Loucy (cell line): ENCODE results near the gene SIGLEC12.

ENCODE experiments used
- H2AFZ ChIP-seq: fragments of 200-600 bp; sonication (generic); 2 replicates; pipeline ENCODE4 v1.6.0; 2016; ENCODE audit warnings: antibody characterized with exemption, mild to moderate bottlenecking, low read length, moderate library complexity
- H3F3A ChIP-seq: fragments of 200-600 bp; 2 replicates; pipeline ENCODE4 v1.6.0; 2016; ENCODE audit warnings: antibody characterized with exemption, low read depth, mild to moderate bottlenecking
- H3K27me3 ChIP-seq: fragments of 200-600 bp; sonication (generic); 2 replicates; pipeline ENCODE4 v1.6.1; 2014; ENCODE audit warnings: low read length, mild to moderate bottlenecking; ENCODE audit not compliant: insufficient read depth, poor library complexity, severe bottlenecking
- H3K36me3 ChIP-seq: fragments of 200-600 bp; sonication (generic); 2 replicates; pipeline ENCODE4 v1.6.1; 2016; ENCODE audit warnings: low read length; ENCODE audit not compliant: insufficient read depth
- H3K4me1 ChIP-seq: fragments of 200-600 bp; sonication (generic); 2 replicates; pipeline ENCODE4 v1.5.1; 2014; ENCODE audit warnings: low read length, mild to moderate bottlenecking; ENCODE audit not compliant: insufficient read depth, poor library complexity, severe bottlenecking
- H3K4me2 ChIP-seq: fragments of 200-600 bp; sonication (generic); 2 replicates; pipeline ENCODE4 v1.6.0; 2014; ENCODE audit warnings: antibody characterized with exemption, low read length, low read depth, mild to moderate bottlenecking; ENCODE audit not compliant: poor library complexity, severe bottlenecking
- H3K4me3 ChIP-seq: fragments of 200-600 bp; sonication (generic); 2 replicates; pipeline ENCODE4 v1.5.1; 2014; ENCODE audit warnings: low read length, mild to moderate bottlenecking, mixed read lengths; ENCODE audit not compliant: poor library complexity, severe bottlenecking
- H3K79me2 ChIP-seq: fragments of 200-600 bp; sonication (generic); 2 replicates; pipeline ENCODE4 v1.6.1; 2014; ENCODE audit warnings: low read length; ENCODE audit not compliant: insufficient read depth
- H3K9ac ChIP-seq: fragments of 200-600 bp; sonication (generic); 2 replicates; pipeline ENCODE4 v1.6.0; 2014; ENCODE audit warnings: mild to moderate bottlenecking, low read depth, low read length, moderate library complexity; ENCODE audit not compliant: poor library complexity, severe bottlenecking
- H3K9me2 ChIP-seq: fragments of 200-600 bp; sonication (generic); replicated peaks from 2 replicates; pipeline ENCODE4 v1.6.1; 2016; ENCODE audit warnings: low read depth, low read length, mixed read lengths
- H3K9me3 ChIP-seq: fragments of 200-600 bp; sonication (generic); 2 replicates; pipeline ENCODE4 v1.6.1; 2014; ENCODE audit warnings: mild to moderate bottlenecking, antibody characterized with exemption, low read length, low read depth; ENCODE audit not compliant: insufficient read depth
- H4K20me1 ChIP-seq: fragments of 200-600 bp; sonication (generic); 2 replicates; pipeline ENCODE4 v1.6.0; 2014; ENCODE audit warnings: antibody characterized with exemption, low read length, mild to moderate bottlenecking; ENCODE audit not compliant: insufficient read depth, poor library complexity, severe bottlenecking
- CTCF ChIP-seq: fragments of 200-600 bp; sonication (generic); conservative IDR thresholded peaks from 2 replicates; pipeline ENCODE4 v1.5.1; 2014; ENCODE audit warnings: mild to moderate bottlenecking, antibody characterized with exemption, low read length
- EZH2phosphoT487 ChIP-seq: fragments of 200-600 bp; IDR thresholded peaks from 2 replicates; pipeline ENCODE4 v1.6.1; 2018; ENCODE audit warnings: antibody characterized with exemption, mild to moderate bottlenecking, moderate library complexity, borderline replicate concordance

The SIGLEC12 gene

GRCh38 chr19:51457351-51458013 lies 44.1 kb downstream of the SIGLEC12 start:
- Histone ChIP-seq H3K9ac (no peak overlapping the region), H3K27me3 (no peaks in the 10 kb centered on the region), H3K36me3 (no peaks in the 10 kb centered on the region), H3K9me2 (no peaks in the 10 kb centered on the region), H3K4me1 (peaks cover 29% of the 10 kb centered on the region), H3K9me3 (no peaks in the 10 kb centered on the region), H3K4me2 (no peak overlapping the region), H3K79me2 (no peaks in the 10 kb centered on the region), H3F3A (peaks cover 4% of the 10 kb centered on the region; the same call in 1 of the 2 replicates), H2AFZ (no peak overlapping the region), H3K4me3 (no peak overlapping the region), H4K20me1 (no peaks in the 10 kb centered on the region)
- TF ChIP-seq CTCF, result no peak
- no peak for TF ChIP-seq EZH2phosphoT487

DNA sequence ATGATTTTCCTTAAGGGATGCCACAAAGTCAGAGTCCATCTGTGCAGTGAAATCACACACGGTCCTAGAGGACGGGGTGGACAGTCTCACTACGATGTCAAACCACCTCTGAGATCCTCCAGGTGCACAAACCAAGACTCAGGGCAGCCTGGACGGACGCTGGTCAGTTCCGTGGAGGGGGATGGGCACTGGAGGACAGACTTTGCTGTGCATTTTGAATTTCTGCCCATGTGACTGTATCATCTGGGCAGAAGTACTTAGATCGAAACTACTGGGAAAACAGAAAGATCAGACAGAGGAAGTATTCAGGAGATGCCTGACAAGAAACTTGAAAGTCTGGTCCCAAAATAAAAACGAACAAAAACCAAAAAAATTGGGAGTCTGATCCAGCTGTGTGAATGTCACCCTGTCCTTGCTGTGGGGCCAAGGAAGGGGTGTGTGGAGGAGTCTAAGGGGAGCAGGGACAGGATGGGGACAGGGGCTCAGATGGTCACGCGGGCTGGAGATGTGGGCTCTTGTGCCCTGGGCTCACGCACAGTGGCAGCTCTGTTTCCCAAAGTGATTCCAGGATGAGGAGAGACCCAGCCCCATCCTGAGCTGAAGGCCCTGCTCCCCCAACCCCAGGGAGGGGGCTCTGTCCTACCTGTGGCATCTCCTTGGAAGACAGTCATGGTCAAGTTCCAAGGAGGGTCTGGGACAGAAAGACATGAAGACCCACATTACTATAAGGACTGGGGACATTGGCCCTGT lies 44.9 kb downstream of the SIGLEC12 start:
- TF ChIP-seq CTCF, result no peak
- no peak for TF ChIP-seq EZH2phosphoT487
- Histone ChIP-seq H3K9me2 (no peaks in the 10 kb centered on the region), H3K27me3 (no peaks in the 10 kb centered on the region), H3K4me3 (no peak overlapping the region), H3K4me1 (peaks cover 21% of the 10 kb centered on the region), H3K36me3 (no peaks in the 10 kb centered on the region), H3F3A (peaks cover 4% of the 10 kb centered on the region; the same call in 1 of the 2 replicates), H3K9ac (no peak overlapping the region), H3K79me2 (no peaks in the 10 kb centered on the region), H3K4me2 (no peak overlapping the region), H2AFZ (no peak overlapping the region), H3K9me3 (no peaks in the 10 kb centered on the region), H4K20me1 (no peaks in the 10 kb centered on the region)

DNA sequence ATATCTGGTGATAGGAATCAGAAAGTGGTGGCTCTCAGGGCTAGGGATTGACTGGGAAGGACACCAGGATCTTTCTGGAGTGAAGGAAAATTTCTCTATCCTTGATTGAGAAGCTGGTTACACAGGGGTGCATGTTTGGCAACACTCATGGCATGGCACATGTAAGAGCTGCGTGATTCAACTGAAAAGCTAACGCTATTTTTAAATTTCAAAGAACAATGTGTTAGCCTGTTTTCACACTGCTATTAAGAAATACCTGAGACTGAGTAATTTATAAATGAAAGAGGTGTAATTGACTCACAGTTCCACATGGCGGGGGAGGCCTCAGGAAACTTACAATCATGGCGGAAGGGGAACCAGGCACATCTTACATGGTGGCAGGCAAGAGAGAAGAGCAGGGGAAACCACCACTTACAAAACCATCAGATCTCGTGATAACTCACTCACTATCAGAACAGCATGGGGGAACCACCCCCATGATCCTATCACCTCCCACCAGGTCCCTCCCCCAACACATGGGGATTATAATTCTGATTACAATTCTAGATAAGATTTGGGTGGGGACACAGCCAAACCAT lies 50.8 kb downstream of the SIGLEC12 start:
- no peak overlapping the region for H3K9ac ChIP-seq
- H3K27me3 ChIP-seq, result no peaks in the 10 kb centered on the region
- no peak overlapping the region for H3K4me2 ChIP-seq
- no peaks in the 10 kb centered on the region for H3K9me3 ChIP-seq
- H3K4me3 ChIP-seq, result no peak overlapping the region
- H4K20me1 ChIP-seq, result no peaks in the 10 kb centered on the region
- no peak for TF ChIP-seq EZH2phosphoT487
- no peak for TF ChIP-seq CTCF
- H3K9me2 ChIP-seq, result no peaks in the 10 kb centered on the region
- no peaks in the 10 kb centered on the region for H3F3A ChIP-seq
- H3K4me1 ChIP-seq, result peaks cover 11% of the 10 kb centered on the region
- no peaks in the 10 kb centered on the region for H3K36me3 ChIP-seq
- no peak overlapping the region for H2AFZ ChIP-seq
- H3K79me2 ChIP-seq, result no peaks in the 10 kb centered on the region
